Measurements from ENCODE around the gene ACTRT1.

- TF ChIP-seq CTCF (conservative IDR thresholded peaks at IDR 0.05; ENCODE audit: low read length) (no peak), EZH2phosphoT487 (IDR thresholded peaks at IDR 0.05; ENCODE audit: borderline replicate concordance) (no peak)
Observed at GRCh38 chrX:128012015-128012414, 40.2 kb downstream of the ACTRT1 start.

All from Loucy (cell line).